ENCODE data around the gene DVL1. TPM values are rescaled to one million over a fixed set of nuclear protein-coding genes. Genes with fewer than 3 reads are reported as not detected.

The DVL1 gene
- total RNA-seq, 1 donor from 2014 or later, result 96.2 TPM

DNA sequence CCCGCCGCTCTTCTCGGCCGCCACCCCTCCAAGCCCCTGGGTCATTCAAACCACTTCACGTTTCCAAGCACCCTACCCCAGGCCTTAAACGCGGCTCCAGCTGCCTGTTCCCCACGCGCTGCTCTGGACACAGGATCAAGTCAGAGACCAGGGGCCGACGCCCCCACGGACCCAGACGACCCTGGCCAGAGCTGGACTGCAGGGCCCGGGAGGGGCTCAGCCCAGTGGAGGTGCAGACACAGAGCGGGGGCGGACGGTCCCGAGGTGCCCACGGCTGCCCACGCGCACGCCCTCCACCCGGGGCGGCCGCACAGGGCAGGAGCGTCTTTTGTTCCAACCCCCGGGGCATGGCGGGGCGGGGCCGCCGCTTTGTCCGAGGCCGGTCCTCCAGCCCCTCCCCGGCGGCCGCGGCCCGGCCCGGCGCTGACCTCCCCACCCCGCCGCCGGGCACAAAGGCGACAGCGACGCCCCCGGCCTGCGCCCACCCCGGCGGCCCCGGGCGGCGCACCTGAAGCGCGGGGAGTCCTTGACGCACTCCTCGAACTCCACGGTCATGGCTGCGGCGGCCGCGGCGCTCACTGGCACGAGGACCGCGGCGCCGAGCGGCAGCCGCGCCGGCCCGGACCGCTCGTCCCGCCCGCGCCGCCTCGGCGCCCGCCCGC is 41.8 kb downstream of the DVL1 start:
- no peak for DNase-seq (ENCODE audit: low spot score)
- intact Hi-C loops (cut with DNase I), result no loop called here

DNA sequence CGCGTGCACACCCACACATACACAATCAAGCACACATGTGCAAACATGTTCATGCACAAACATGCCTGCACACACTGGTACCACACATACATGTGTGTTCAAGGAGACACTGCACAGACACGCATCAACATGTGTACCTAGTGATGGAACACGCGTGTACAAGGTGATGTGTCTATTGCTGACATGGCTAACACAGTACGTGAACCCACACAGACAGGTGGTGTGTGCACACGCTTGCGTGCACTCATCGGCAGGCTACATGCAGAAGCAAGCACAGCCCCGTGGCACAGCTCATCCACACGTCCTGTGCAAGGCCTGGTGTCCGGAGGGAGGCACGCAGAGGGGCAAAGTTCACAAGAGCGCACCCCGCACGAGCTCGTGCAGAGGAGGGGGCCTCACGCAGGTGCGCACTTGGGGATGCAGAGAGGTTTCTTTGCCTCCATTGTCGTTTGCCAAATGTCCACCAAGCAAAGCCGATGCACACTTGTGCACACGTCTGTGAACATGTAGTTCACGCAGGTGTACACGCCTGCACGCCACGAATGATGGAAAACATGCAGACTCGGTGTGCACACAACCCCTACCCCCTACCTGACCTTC is 42.5 kb downstream of the DVL1 start:
- intact Hi-C loops (cut with DNase I), result no loop called here
- no peak for DNase-seq (ENCODE audit: low spot score)

DNA sequence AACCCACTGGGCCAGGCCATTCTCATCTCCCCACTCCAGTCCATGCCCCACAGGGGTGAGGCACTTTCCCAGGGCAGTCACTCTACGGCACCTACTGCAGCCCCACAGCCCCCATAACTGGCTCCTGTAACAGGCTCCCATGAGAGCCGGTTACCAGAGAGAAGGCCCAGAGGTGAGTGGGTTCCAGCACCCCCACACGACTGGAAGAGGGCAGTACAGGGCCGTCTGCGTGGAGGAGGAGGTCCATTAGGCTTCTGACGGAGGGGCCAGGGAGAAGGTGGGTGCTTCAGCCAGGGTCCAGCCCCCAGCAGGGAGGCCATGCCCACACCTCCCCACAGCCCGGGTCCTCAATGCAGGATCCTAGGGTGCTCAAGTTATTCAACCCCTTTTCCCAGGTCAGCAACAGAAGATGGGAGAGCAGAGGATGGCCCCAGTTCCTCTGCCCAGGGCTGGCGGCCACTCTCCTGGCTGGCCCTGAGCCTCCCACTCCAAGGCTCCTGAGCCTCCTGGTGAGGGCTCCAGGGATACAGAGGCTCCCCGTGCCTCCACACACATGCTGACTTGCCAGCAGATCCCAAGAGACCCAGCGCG is 43.1 kb downstream of the DVL1 start:
- DNase-seq (ENCODE audit: low spot score), result no peak
- intact Hi-C loops (cut with DNase I), result no loop called here

DNA sequence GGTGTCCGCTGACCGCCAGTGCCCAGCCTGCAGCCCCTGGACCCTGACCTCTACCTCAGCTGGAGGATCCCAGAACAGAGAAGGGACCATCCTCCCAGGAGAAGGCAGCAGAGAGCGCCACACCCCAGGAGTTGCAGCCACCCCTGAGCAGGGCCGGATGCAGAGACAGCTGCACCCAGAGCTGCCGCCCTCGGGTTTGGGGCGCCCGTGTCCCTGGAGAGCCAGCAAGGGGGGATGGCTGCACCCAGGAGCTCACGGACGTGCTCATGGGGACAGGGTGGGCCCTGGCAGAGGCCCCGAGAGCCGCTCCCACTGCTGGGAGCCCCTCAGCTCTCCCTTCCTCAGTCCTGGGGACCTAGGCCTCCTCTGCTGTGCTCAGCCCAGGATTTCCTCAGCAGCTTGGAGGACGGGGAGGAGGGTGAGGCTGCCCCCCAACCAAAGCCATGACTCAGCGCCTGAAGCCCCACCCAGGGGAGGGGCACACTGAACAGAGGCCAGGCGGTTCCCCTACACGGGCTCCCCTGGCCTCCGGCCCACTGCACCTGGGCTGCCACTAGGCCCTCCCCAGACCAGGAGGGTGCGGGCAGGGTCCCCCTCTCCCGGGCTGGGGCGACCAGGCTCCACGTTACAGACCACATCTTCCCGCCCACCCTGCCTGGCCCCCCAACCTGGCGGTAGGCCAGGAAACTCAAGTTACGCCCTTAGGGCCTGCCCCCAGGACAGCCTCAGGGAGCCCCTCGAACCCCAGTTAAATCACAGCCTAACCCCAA is 43.7 kb downstream of the DVL1 start:
- DNase-seq (ENCODE audit: low spot score), result peak; percentile 86
- intact Hi-C loops (cut with DNase I), result no loop called here

DNA sequence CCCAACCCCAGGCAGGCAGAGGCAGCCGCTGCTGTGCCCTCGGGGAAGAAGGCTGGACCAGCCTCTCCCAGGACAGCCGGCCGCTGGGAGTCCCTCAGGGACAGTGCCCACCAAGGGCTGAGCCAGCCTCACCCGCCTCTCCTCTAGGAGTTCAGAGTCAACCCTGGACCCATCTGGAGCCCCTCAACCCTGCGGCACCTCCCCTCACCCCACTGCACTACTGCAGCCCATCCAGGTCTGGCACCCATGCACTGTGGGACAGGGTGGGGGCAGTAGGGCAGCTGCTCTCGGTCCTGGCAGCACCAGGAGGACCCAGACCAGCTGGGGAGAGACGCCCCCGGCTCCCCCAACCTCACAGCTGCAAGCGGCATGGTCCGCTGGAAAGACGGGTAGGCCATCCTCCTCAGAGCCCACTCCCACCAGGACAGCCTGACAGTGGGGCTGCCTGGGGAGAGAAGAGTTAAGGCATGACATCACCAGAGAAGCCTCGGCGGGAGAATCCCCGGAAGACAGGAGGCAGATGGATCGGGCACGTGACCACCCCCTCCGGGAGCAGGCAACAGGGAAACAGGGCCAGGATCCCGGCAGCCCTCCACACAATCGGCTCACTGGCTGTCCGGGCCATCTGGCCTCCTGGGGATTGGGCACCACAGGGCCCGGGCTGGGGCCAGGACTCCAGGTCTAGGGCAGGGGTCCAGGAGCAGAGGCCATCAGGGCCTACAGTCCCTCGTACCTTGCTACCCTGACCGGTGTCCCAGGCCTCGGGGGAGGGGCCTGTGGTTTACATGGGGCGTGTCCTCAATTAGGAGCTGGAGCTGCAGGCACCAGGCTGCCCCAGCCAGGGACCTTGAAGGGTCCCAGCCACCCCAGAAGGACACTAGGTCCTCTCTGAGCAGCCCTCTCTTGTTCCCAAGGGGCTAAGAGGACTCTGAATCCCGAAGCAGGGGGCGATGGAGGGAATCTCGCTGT is 44.6 kb downstream of the DVL1 start:
- intact Hi-C loops (cut with DNase I), result no loop called here
- DNase-seq (ENCODE audit: low spot score), result peak; percentile 87

DNA sequence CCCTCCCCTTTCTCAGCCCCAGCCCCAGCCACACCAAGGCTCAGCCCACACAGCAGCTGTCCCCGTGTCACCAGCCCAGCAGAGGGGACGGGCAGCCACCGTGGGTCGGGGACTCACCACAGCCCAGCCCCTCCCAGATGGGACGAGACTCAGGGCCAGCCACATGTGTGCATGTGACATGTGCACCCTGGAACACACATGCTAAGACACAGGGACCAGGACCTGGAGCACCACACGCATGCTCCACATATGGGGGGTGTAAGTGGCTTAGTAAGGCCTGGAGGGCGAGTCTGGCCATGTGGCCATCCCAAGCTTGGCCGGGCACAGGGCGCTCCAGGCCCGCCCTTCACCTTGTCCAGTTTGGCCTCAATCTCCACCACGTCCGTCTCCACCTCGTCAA is 45.5 kb downstream of the DVL1 start:
- no peak for DNase-seq (ENCODE audit: low spot score)
- intact Hi-C loops (cut with DNase I), result no loop called here

DNA sequence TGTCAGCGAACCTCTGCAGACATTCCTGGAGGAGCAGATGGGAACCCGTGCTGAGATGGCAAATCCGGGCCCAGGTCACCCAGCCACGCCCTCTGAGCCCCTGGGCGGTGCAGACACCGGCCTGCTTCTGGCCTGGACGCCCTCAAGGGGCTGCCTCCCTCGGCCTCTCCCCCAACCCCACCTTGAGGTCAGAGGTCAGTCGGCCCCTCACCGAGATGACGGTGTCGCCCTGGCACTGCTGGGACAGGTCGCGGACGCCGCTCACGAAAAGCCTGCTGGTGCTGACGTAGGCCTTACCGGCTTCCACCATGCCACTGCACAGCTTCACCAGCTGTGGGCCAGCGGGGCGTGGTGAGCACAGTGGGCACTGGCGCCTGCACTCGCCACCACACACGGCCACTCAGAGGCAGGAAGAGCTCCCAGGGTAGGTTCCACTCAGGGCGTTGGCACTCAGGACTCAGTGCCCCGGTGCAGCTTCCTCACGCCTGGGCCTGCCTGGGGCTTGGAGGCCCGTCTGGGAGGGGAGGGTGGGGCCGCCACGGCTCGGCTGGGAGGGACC is 46.2 kb downstream of the DVL1 start:
- no peak for DNase-seq (ENCODE audit: low spot score)
- intact Hi-C loops (cut with DNase I), result no loop called here

DNA sequence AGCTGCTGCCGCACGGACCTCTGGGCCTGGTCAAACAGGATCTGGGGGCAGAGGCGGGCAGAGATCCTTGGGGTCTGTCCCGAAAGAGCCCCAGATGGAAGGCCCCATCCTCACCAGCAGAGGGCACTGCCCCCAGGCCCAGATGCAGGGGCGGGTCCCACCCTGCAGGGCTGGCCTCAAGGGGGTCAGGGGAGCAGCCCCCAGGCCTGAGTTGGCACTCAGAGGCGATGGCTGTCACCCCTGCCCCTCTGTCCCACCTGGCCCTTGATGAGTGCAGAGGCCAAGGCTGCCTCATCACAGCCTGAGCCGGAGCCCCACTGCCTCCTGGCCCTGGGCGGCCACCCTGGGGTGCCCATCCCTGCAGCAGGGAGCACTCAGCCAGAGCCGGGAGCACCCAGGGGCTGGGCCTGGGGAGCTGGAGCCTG is 47.2 kb downstream of the DVL1 start:
- intact Hi-C loops (cut with DNase I), result no loop called here
- no peak for DNase-seq (ENCODE audit: low spot score)

DNA sequence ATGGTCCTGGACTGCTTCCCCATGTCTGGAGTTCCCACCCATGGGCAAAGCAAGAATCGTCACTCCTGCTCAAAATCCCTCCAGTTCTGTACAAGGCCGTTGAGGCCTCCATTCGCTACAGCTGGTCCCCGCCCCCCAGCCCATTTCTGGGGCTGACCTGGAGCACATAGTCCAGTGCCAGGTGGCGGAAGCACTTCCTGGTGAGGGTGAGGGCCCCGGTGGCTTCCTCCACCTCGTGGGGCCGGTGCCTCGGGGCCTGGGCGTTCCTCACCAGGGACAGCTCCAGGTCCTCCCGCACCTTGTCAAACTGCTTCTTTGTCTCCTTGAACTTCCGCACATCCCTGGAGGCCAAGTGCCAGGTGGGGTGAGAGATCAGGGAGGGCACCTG is 48.9 kb downstream of the DVL1 start:
- intact Hi-C loops (cut with DNase I), result no loop called here
- no peak for DNase-seq (ENCODE audit: low spot score)

DNA sequence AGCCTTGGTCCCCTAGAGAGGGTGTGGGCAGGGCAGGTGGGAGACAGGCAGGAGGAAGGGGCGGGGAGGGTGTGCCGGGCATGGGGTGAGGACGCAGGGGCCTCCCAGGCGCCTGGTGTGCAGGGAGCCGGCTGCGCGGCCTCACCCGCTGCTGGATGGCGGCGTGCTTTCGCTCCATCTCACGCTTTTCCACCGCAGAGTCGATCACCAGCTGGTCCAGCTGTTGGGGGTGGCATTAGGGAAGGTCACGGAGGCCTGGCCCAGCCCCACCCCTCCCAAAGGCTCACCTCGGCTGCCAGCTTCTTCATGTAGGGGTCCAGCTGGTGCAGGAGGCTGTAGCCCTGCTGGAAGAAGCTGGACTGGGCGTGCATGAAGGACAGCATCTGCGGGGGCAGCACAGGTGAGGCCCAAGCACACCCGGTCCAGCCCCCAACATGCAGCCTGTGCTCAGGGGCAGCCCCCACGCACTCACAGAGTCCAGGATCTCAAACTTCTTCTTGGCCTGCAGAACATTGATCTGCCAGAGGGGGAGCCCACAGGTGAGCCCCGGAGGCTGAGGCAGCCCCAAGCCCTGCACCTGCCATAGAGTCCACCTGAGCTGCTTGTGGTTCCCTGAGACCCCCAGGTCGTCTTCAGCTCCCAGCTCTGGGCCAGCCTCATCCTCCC is 49.4 kb downstream of the DVL1 start:
- intact Hi-C loops (cut with DNase I), result no loop called here
- no peak for DNase-seq (ENCODE audit: low spot score)

DNA sequence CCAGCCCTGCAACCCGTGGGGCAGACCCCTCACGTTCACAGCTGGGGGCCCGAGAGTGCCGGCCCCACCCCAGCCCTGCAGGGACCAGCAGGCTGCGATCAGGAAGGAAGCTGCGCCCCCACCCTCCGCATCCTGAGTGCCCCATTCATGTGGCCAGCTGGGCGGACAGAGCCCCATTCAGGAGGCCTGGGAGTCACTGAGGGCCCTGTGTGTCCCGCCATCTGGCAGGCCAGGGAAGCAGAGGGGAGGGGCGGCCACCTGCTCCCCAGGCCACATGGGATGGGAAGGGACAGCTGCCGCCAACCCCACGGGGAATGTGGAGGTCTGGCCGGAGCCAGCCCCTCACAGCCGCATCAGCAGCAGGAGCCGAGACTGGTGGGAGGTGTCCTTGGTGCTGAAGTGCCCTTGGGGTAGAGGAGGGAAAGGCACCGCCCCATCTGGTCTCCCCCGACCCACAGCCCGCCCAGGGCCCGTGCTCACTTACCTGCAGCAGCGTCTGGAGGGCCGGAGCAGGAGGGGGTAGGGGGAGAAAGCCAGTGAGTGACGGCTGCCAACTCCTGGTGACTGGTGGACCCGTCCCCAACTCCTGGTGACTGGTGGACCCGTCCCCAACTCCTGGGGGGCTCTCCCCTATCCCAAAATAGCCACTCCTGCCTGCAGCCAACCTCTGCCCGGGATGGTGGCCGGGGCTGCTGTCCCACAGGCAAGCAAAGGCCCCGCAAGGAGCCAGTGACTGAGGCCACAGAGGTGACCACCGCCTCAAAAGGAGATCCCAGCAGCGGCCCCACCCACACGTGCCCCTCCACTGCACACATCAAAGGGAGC is 50.1 kb downstream of the DVL1 start:
- no peak for DNase-seq (ENCODE audit: low spot score)
- intact Hi-C loops (cut with DNase I), result no loop called here

DNA sequence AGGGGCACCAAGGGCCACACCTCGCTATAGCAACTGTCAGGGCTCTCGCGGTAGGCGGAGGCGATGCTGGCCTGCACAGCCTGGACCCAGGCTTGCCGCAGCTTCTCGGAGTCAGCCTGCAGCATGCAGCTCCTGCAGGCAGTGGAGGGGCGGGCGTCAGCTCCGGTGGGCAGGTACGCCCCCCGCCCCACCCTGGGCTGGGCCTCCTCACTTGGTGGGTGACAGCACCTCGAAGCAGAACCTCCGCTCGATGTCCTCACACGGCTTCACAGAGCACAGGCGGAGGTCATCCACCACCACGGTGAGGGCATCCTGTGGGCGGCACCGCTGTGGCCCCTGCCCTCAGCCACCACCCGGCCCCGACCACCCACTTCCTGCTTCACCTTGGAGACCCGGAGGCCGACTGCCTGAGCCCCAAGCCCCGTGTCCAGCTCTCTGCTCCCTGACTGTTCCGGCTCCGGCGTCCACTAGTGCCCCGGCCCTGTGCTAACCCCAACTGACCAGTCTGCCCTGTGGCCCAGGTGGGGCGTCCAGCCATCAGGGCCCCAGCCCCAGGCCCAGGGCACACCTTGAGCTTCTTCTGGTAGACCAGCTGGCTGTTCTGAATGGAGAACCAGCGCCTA is 51.3 kb downstream of the DVL1 start:
- intact Hi-C loops (cut with DNase I), result no loop called here

DNA sequence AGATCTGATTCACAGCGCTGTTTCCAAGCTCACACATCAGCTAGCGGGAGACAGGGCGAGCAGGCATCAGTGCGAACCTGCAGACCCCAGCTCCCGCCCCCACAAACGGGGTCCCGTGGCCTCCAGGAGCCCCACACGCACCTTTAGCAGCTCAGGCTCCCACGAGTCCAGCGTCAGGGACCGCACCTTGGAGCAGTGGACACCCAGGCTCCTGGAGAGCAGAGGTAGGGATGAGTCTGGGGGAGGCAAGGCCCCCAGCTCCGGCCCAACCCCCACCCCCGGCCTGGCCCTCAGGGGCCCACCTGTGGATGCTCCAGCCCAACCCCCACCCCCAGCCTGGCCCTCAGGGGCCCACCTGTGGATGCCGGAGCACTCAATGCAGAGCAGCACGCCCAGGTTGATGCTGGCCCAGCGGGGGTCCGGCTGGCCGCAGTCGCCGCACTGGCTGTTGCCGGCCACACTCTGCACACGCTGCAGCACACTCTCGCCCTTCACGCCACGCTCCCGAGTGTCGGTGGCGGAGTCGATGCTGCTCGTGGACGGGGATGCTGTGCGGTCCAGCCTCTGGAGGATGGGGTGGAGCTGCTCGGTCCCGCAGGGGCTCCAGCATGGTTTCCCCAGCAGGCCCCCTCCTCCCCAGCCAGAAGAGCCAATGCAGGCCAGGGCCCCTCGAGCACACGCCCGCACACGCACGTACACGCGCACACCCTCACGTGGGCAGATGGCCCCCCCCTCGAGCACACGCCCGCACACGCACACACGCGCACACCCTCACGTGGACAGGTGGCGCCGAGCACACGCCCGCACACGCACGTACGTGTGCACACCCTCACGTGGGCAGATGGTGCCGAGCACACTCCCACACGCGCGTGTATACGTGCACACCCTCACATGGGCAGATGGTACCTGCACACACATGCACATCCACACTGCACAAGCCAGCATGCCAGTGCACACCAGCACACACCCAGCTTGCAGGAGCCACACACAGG is 52.9 kb downstream of the DVL1 start:
- no peak for DNase-seq (ENCODE audit: low spot score)
- intact Hi-C loops (cut with DNase I), result no loop called here

More for the DNA sequence above, 51.3 kb downstream of the DVL1 start:
- DNase-seq (ENCODE audit: low spot score), result no peak

DNA sequence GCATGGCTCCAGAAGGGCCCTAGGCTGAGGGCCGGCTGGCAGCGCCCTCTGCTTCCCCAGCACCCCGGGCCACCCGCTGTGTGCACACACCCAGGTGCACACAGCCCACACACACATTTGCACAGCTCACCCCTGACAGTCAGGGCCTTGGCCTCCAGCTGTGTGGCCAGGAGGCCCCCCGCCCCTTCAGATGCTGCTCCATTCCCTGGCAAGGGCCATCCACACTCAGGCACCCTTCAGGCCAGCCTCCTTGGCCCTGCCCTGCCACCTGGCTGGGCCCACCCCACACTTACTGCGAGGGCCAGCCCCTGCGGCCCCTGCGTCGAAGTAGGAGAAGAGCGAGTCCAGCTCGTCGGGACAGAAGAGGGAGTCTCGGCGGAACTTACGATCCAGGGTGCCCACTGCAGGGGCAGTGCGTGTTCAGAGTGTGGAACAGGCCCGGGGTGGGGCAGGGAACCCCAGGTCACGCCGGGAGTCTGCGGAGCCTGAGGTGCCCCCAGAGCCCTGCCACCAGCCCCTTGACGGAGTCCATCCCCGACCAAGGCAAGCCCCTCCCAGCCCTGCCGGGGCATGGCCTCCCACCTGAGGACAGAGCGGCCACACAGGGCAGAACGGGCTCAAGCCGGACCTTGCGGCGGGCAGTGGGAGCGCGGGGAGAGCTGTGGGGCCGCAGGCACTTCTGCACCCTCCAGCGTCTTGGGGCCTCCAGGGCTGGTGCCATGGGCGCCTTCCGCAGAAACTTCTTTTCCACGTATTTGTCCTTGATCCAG is 53.9 kb downstream of the DVL1 start:
- intact Hi-C loops (cut with DNase I), result no loop called here
- no peak for DNase-seq (ENCODE audit: low spot score)

DNA sequence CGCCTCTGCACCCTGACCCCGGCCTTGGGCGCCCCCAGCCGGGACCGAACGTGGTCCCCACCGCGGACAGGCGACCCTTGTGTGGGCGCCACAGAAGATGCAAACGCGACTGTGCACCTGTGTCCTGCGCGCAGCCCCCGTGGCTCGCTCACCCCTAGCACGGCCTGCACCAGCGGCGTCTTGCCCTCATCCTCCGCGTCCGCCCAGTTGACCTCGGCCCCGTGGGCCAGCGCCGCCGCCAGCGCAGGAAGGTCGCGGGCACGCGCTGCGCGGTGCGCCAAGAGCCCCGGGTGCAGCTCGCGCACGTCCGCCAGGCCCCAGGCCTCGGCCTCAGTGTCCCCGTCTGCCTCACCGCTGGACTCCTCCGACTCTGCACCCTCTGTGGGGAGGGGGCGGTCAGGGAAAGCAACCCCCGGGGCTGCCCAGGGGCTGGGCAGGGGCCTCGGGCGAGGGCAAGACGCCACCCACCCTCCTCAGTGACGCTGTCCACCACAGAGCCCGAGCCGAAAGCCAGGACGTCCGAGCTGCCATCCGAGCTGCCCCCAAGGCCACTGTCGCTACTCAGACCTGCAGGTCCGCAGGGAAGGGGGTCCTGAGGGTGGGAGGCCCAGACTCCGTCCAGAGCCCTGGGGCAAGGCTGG is 54.8 kb downstream of the DVL1 start:
- intact Hi-C loops (cut with DNase I), result no loop called here
- no peak for DNase-seq (ENCODE audit: low spot score)
